Activated T-cell treated with anti-CD3 and anti-CD28 coated beads, Interleukin-2, amount 50 U/mL, for 24 hours (primary cell): Measurements from ENCODE around the gene AIFM3.
A peak's percentile ranks its signal among the peaks of the same experiment; 100 is the strongest.

ENCODE experiments used
- DNase-seq: peaks from one replicate; pipeline ENCODE4 v3.0.0-alpha.2; 2020
- H3K27ac Mint-ChIP-seq: 2 replicates; pipeline ENCODE4 v1.8.0; 2020; ENCODE audit warnings: mild to moderate bottlenecking, mixed read lengths
- H3K27me3 Mint-ChIP-seq: 2 replicates; pipeline ENCODE4 v1.8.0; 2020; ENCODE audit warnings: mixed read lengths
- H3K36me3 Mint-ChIP-seq: 2 replicates; pipeline ENCODE4 v1.8.0; 2020; ENCODE audit warnings: low read depth, mixed read lengths
- H3K4me1 Mint-ChIP-seq: 2 replicates; pipeline ENCODE4 v1.8.0; 2020; ENCODE audit warnings: low read depth, mixed read lengths
- H3K4me3 Mint-ChIP-seq: 2 replicates; pipeline ENCODE4 v1.8.0; 2020; ENCODE audit warnings: mild to moderate bottlenecking, moderate library complexity, mixed read lengths
- H3K9me3 Mint-ChIP-seq: 2 replicates; pipeline ENCODE4 v1.8.0; 2020; ENCODE audit warnings: mixed read lengths

AIFM3 gene

GRCh38 chr22:21022507-21022906 is 55.5 kb downstream of the AIFM3 start:
- Mint-ChIP-seq H3K4me1 (peaks cover 15% of the 10 kb centered on the region), H3K4me3 (no peak overlapping the region), H3K27ac (no peak overlapping the region), H3K27me3 (no peaks in the 10 kb centered on the region), H3K9me3 (no peaks in the 10 kb centered on the region), H3K36me3 (no peaks in the 10 kb centered on the region)
- DNase-seq, result no peak

- Mint-ChIP-seq H3K9me3 (no peaks in the 10 kb centered on the region), H3K4me1 (peaks cover 15% of the 10 kb centered on the region), H3K27me3 (no peaks in the 10 kb centered on the region), H3K27ac (no peak overlapping the region), H3K36me3 (no peaks in the 10 kb centered on the region), H3K4me3 (no peak overlapping the region)
- DNase-seq, result no peak
Measured at GRCh38 chr22:21022955-21023614, 56.0 kb downstream of the AIFM3 start.

- peak; percentile 41 for DNase-seq
- Mint-ChIP-seq H3K27ac (peak overlapping the region; percentile 72), H3K4me3 (no peak overlapping the region)
Measured at GRCh38 chr22:21025266-21025665, 58.2 kb downstream of the AIFM3 start.

GRCh38 chr22:21025763-21026755 is 59.0 kb downstream of the AIFM3 start:
- Mint-ChIP-seq H3K4me3 (no peak overlapping the region), H3K27me3 (peaks cover 21% of the 10 kb centered on the region), H3K36me3 (no peaks in the 10 kb centered on the region), H3K4me1 (peaks cover 17% of the 10 kb centered on the region), H3K9me3 (no peaks in the 10 kb centered on the region), H3K27ac (peak overlapping the region; percentile 72)
- DNase-seq, result no peak

More at GRCh38 chr22:21025266-21025665, 58.2 kb downstream of the AIFM3 start:
- Mint-ChIP-seq H3K27me3 (peaks cover 13% of the 10 kb centered on the region), H3K4me1 (peaks cover 15% of the 10 kb centered on the region), H3K9me3 (no peaks in the 10 kb centered on the region), H3K36me3 (no peaks in the 10 kb centered on the region)

GRCh38 chr22:21026783-21027692 is 60.0 kb downstream of the AIFM3 start:
- H3K36me3 Mint-ChIP-seq, result no peaks in the 10 kb centered on the region
- H3K4me3 Mint-ChIP-seq, result no peak overlapping the region
- no peak overlapping the region for H3K27ac Mint-ChIP-seq
- no peak for DNase-seq
- peaks cover 24% of the 10 kb centered on the region for H3K4me1 Mint-ChIP-seq
- peaks cover 30% of the 10 kb centered on the region for H3K27me3 Mint-ChIP-seq
- no peaks in the 10 kb centered on the region for H3K9me3 Mint-ChIP-seq

GRCh38 chr22:21028277-21029251 is 61.5 kb downstream of the AIFM3 start:
- H3K27ac Mint-ChIP-seq, result no peak overlapping the region
- H3K4me3 Mint-ChIP-seq, result no peak overlapping the region
- no peaks in the 10 kb centered on the region for H3K9me3 Mint-ChIP-seq
- DNase-seq, result no peak
- H3K4me1 Mint-ChIP-seq, result peaks cover 24% of the 10 kb centered on the region
- no peaks in the 10 kb centered on the region for H3K36me3 Mint-ChIP-seq
- peaks cover 39% of the 10 kb centered on the region for H3K27me3 Mint-ChIP-seq

- no peak for DNase-seq
- Mint-ChIP-seq H3K4me3 (no peak overlapping the region), H3K36me3 (no peaks in the 10 kb centered on the region), H3K9me3 (no peaks in the 10 kb centered on the region), H3K27me3 (peaks cover 42% of the 10 kb centered on the region), H3K27ac (no peak overlapping the region), H3K4me1 (peaks cover 24% of the 10 kb centered on the region)
Measured at GRCh38 chr22:21029486-21030025, 62.5 kb downstream of the AIFM3 start.

GRCh38 chr22:21030032-21030431 is 63.0 kb downstream of the AIFM3 start:
- Mint-ChIP-seq H3K36me3 (no peaks in the 10 kb centered on the region), H3K4me3 (no peak overlapping the region), H3K4me1 (peaks cover 22% of the 10 kb centered on the region), H3K9me3 (no peaks in the 10 kb centered on the region), H3K27me3 (peaks cover 44% of the 10 kb centered on the region), H3K27ac (no peak overlapping the region)
- no peak for DNase-seq
